K562 (cell line): ENCODE measurements around the gene VPREB3. TPM values are rescaled to one million over a fixed set of nuclear protein-coding genes. Genes with fewer than 3 reads are reported as not detected.

Experiments used
- ATAC-seq: fragments of 200-7000 bp; cut with Tn5 transposase; 3 replicates; pipeline ENCODE4 v1.9.1; 2020; ENCODE audit warnings: moderate library complexity
- BruUV-seq: library from RNA; stranded (reverse); fragments of 400-500 nt; replicated peaks from 2 replicates; lab custom pipeline; 2021; lab: Mats Ljungman, UMichigan
- CTCF ChIA-PET: fragments of 300-600 bp; formaldehyde crosslinking; extraction: SDS; loops from one replicate; lab custom pipeline; 2021; ENCODE audit warnings: low intra/inter-chr PET ratio; lab: Yijun Ruan, JAX
- POLR2A ChIA-PET: fragments of 300-600, 350-650 bp; sonication (Branson Sonifier 250); formaldehyde crosslinking; extraction: SDS; loops from one replicate; lab custom pipeline; 2021; ENCODE audit warnings: antibody characterized with exemption, inconsistent platforms; lab: Yijun Ruan, JAX
- DNase-seq, 4 experiments: peaks; one replicate each; pipeline versions ENCODE4 v3.0.0 to v3.0.0-alpha.2; 2011 to 2018; ENCODE audit warnings: low spot score in 3 of 4, mixed read lengths in 3 of 4; ENCODE audit errors: extremely low read depth in 1 of 4
- FAIRE-seq: peaks from 2 replicates; lab custom pipeline; 2011; peaks lifted over from hg19 to GRCh38; lab: Jason Lieb, UNC
- H2AFZ ChIP-seq: 2 replicates; pipeline ENCODE4 v1.6.0; 2011; ENCODE audit warnings: low read depth, low read length, control low read depth, inconsistent platforms
- H3K27ac ChIP-seq: fragments of 200-600 bp; 3 replicates; pipeline ENCODE4 v1.8.0; 2011; ENCODE audit warnings: low read depth, mild to moderate bottlenecking, control low read depth, inconsistent platforms, low read length, moderate library complexity, mixed read lengths; ENCODE audit errors: extremely low read depth
- H3K27me3 ChIP-seq, 2 experiments: fragments of 300-600 bp in 1 of 2; 2 replicates in 1 of 2; 3 replicates in 1 of 2; pipeline versions ENCODE4 v1.6.0 to v1.8.0; 2011; ENCODE audit warnings: inconsistent platforms in 2 of 2, low read length in 2 of 2, mild to moderate bottlenecking in 1 of 2, mixed read lengths in 1 of 2, moderate library complexity in 1 of 2; ENCODE audit not compliant: control insufficient read depth in 2 of 2, insufficient read depth in 2 of 2
- H3K36me3 ChIP-seq: fragments of 300-600 bp; 3 replicates; pipeline ENCODE4 v1.8.0; 2011; ENCODE audit warnings: mild to moderate bottlenecking, low read length, inconsistent platforms; ENCODE audit not compliant: control insufficient read depth, insufficient read depth
- H3K4me1 ChIP-seq, 2 experiments: fragments of 200-600 bp in 1 of 2; replicated peaks in 1 of 2; 2 replicates in 1 of 2; 3 replicates in 1 of 2; pipeline versions ENCODE4 v1.5.1 to v1.8.0; 2011; ENCODE audit warnings: inconsistent platforms in 2 of 2, low read length in 2 of 2, mild to moderate bottlenecking in 1 of 2, mixed read lengths in 1 of 2, moderate library complexity in 1 of 2; ENCODE audit not compliant: control insufficient read depth in 2 of 2, insufficient read depth in 2 of 2
- H3K4me2 ChIP-seq: 2 replicates; pipeline ENCODE4 v1.6.1; 2011; ENCODE audit warnings: low read length, control low read depth, inconsistent platforms, mixed read lengths; ENCODE audit not compliant: insufficient read depth
- H3K4me3 ChIP-seq: fragments of 200-600 bp; sonication (generic), shearing (Covaris generic); 2 replicates; pipeline ENCODE4 v1.5.1; 2016; ENCODE audit warnings: control low read depth, inconsistent platforms
- H3K79me2 ChIP-seq: fragments of 200-600 bp; 3 replicates; pipeline ENCODE4 v1.8.0; 2011; ENCODE audit warnings: low read length, inconsistent platforms; ENCODE audit not compliant: control insufficient read depth, insufficient read depth
- H3K9ac ChIP-seq, 2 experiments: 2 replicates each; pipeline versions ENCODE4 v1.6.0 to v1.6.1; 2011; ENCODE audit warnings: low read depth in 2 of 2, low read length in 2 of 2, control low read depth in 1 of 2, inconsistent platforms in 1 of 2, mild to moderate bottlenecking in 1 of 2, mixed read lengths in 1 of 2; ENCODE audit not compliant: insufficient read depth in 1 of 2
- H3K9me1 ChIP-seq: one replicate; pipeline ENCODE4 v1.6.0; 2011; ENCODE audit warnings: inconsistent platforms, mild to moderate bottlenecking, low read length, moderate library complexity; ENCODE audit not compliant: control insufficient read depth, insufficient read depth
- H3K9me3 ChIP-seq: replicated peaks from 2 replicates; pipeline ENCODE4 v1.5.1; 2011; ENCODE audit warnings: low read depth, low read length, inconsistent platforms; ENCODE audit not compliant: control insufficient read depth, insufficient read depth
- H4K20me1 ChIP-seq: replicated peaks from 2 replicates; pipeline ENCODE4 v1.6.1; 2011; ENCODE audit warnings: low read length, inconsistent platforms, mixed read lengths; ENCODE audit not compliant: control insufficient read depth, insufficient read depth
- ARID3A ChIP-seq: IDR thresholded peaks from 2 replicates; pipeline ENCODE4 v1.6.1; 2012; ENCODE audit warnings: low read depth, low read length, improper control_type of control experiment, borderline replicate concordance
- CBFA2T2 ChIP-seq: fragments of 450-650 bp; conservative IDR thresholded peaks from 2 replicates; pipeline ENCODE4 v1.6.1; 2017; ENCODE audit warnings: mild to moderate bottlenecking
- CREM ChIP-seq: IDR thresholded peaks from 2 replicates; pipeline ENCODE4 v1.6.1; 2014; ENCODE audit warnings: antibody characterized with exemption, low read depth
- DDX20 ChIP-seq: fragments of 450-650 bp; IDR thresholded peaks from 2 replicates; pipeline ENCODE4 v1.6.1; 2016; ENCODE audit warnings: missing genetic modification characterization, low read depth, mild to moderate bottlenecking, missing compliant biosample characterization, moderate library complexity
- E2F3 ChIP-seq: fragments of 250-450 bp; sonication (Bioruptor Pico); IDR thresholded peaks from 2 replicates; pipeline ENCODE4 v1.4.0; 2020; ENCODE audit warnings: mild to moderate bottlenecking
- E2F4 ChIP-seq: sonication (generic); formaldehyde crosslinking; IDR thresholded peaks from 2 replicates; pipeline ENCODE4 v1.8.0; 2022; ENCODE audit warnings: mild to moderate bottlenecking, low read depth, missing genetic modification reagents
- ETS1 ChIP-seq: conservative IDR thresholded peaks from 2 replicates; pipeline ENCODE4 v1.6.1; 2011; ENCODE audit warnings: low read depth, mild to moderate bottlenecking, low read length; ENCODE audit not compliant: control insufficient read depth
- ETV5 ChIP-seq: sonication (generic); formaldehyde crosslinking; IDR thresholded peaks from 2 replicates; pipeline ENCODE4 v1.4.0; 2020; ENCODE audit warnings: low read depth, mild to moderate bottlenecking, missing genetic modification reagents
- HDGF ChIP-seq: fragments of 450-650 bp; IDR thresholded peaks from 2 replicates; pipeline ENCODE4 v1.6.1; 2016
- PHB2 ChIP-seq: fragments of 450-650 bp; IDR thresholded peaks from 2 replicates; pipeline ENCODE4 v1.6.1; 2017; ENCODE audit warnings: low read depth
- RAD21 ChIP-seq, 2 experiments: fragments of 250-450 bp in 1 of 2; fragments of 450-650 bp in 1 of 2; sonication (Bioruptor Pico) in 1 of 2; formaldehyde crosslinking in 1 of 2; IDR thresholded peaks in 1 of 2; conservative IDR thresholded peaks in 1 of 2; 2 replicates each; pipeline versions ENCODE4 v1.4.0 to v1.8.0; 2020 to 2022; ENCODE audit warnings: mild to moderate bottlenecking in 2 of 2, moderate library complexity in 1 of 2
- RB1 ChIP-seq: fragments of 450-650 bp; IDR thresholded peaks from 2 replicates; pipeline ENCODE4 v1.6.1; 2017; ENCODE audit warnings: low read depth, mild to moderate bottlenecking
- RNF219 ChIP-seq: fragments of 250-450 bp; sonication (Bioruptor Pico); IDR thresholded peaks from 2 replicates; pipeline ENCODE4 v1.5.0; 2022; ENCODE audit warnings: mild to moderate bottlenecking
- SMAD4 ChIP-seq: fragments of 250-450 bp; sonication (Bioruptor Pico); conservative IDR thresholded peaks from 2 replicates; pipeline ENCODE4 v1.8.0; 2021; ENCODE audit warnings: inconsistent platforms, mild to moderate bottlenecking, moderate library complexity
- ZFPM2 ChIP-seq: fragments of 250-450 bp; sonication (Bioruptor Pico); IDR thresholded peaks from 2 replicates; pipeline ENCODE4 v1.5.1; 2022; ENCODE audit warnings: mild to moderate bottlenecking
- ZNF764 ChIP-seq: fragments of 250-450 bp; sonication (Bioruptor Pico); IDR thresholded peaks from 2 replicates; pipeline ENCODE4 v1.4.0; 2020; ENCODE audit warnings: low read depth, mild to moderate bottlenecking, moderate library complexity
- WGBS: fragments of 100-300 bp; shearing (Covaris generic); methylation state at CpG from one replicate; pipeline ENCODE4 v1.1.6; 2016; ENCODE audit warnings: low coverage, mixed read lengths; ENCODE audit not compliant: insufficient coverage; ENCODE audit errors: missing lambda C conversion rate; 5-methylcytosine and 5-hydroxymethylcytosine counted together
- in situ Hi-C: fragments of 300-500 bp; cut with MboI; formaldehyde crosslinking; loops from 4 replicates; pipeline ENCODE4 v1.15.0; 2018; ENCODE audit warnings: inconsistent platforms, mixed read lengths
- intact Hi-C: fragments of 100-400 bp; cut with micrococcal nuclease; formaldehyde crosslinking; loops from 2 replicates; pipeline ENCODE4 v1.14.2; 2022
- polyA plus RNA-seq, 8 experiments: library from polyadenylated mRNA; depleted of rRNA in 4 of 8; stranded (reverse) in 5 of 8; unstranded in 3 of 8; fragments of >200 nt; fragmentation: Nextera tagmentation in 2 of 8; fragmentation: Illumina TruSeq in 1 of 8; extraction: Ambion mirVana in 2 of 8; extraction: Trizol in 1 of 8; gene quantifications; 2 replicates each; pipeline versions ENCODE4 v1.2.1 to v1.2.3, GENCODE V29; 2011 to 2014; ENCODE audit warnings: inconsistent platforms in 1 of 8, missing spikeins in 1 of 8
- total RNA-seq, 7 experiments: library from RNA; depleted of rRNA in 6 of 7; stranded (reverse); fragments of >200 nt in 6 of 7; fragmentation: Illumina TruSeq in 2 of 7; extraction: Trizol in 2 of 7; gene quantifications; 2 replicates each; pipeline versions ENCODE4 v1.2.1 to v1.2.3, GENCODE V29; 2011 to 2021; ENCODE audit warnings: low replicate concordance in 1 of 7

Gene VPREB3
- total and polyA plus RNA-seq, 9 of the 15 experiments (the other 6 are each of a cell fraction or from before 2014, with no cell fraction given), result 0.14 to 0.71 (median 0.20) TPM; not detected in 6

GRCh38 chr22:23709107-23709506, 45.1 kb downstream of the VPREB3 start (continued):
- TF ChIP-seq E2F4 (CRISPR knock-in tag), result no peak
- no peak for TF ChIP-seq RNF219
- no peak for TF ChIP-seq CREM
- no peak for TF ChIP-seq PHB2

GRCh38 chr22:23708270-23708669, 46.0 kb downstream of the VPREB3 start:
- ChIA-PET CTCF (no interaction called here), POLR2A (no interaction called here)
- intact Hi-C loops, result no loop called here
- ATAC-seq (no peak), DNase-seq (no peak), FAIRE-seq (no peak)
- no peaks in the 10 kb centered on the region for H3K27me3 ChIP-seq
- no peaks in the 10 kb centered on the region for H4K20me1 ChIP-seq
- no peak overlapping the region for H3K9ac ChIP-seq
- peaks cover 91% of the 10 kb centered on the region for H3K36me3 ChIP-seq
- BruUV-seq, result no TSS peak
- H3K79me2 ChIP-seq, result peaks cover 4% of the 10 kb centered on the region; the same call in 2 of the 3 replicates
- H3K9me3 ChIP-seq, result no peaks in the 10 kb centered on the region
- in situ Hi-C loops, result no loop called here
- 76% methylated on average over 1 of the region's 1 CpG for WGBS
- H3K4me2 ChIP-seq, result no peak overlapping the region
- no peaks in the 10 kb centered on the region for H3K9me1 ChIP-seq
- no peak overlapping the region for H3K4me3 ChIP-seq
- H3K4me1 ChIP-seq, result no peaks in the 10 kb centered on the region
- no peak overlapping the region for H2AFZ ChIP-seq
- no peak overlapping the region for H3K27ac ChIP-seq
- no peak for TF ChIP-seq E2F3
- TF ChIP-seq RAD21 (CRISPR knock-in tag; conservative IDR thresholded peaks at IDR 0.05 in 1 of 2, IDR thresholded peaks at IDR 0.05 in 1 of 2), result no peak
- TF ChIP-seq SMAD4 (CRISPR knock-in tag), result no peak
- no peak for TF ChIP-seq CBFA2T2
- TF ChIP-seq RB1, result no peak
- no peak for TF ChIP-seq HDGF
- no peak for TF ChIP-seq ETV5
- TF ChIP-seq ETS1, result no peak
- no peak for TF ChIP-seq DDX20 (tag)
- no peak for TF ChIP-seq ARID3A
- no peak for TF ChIP-seq ZNF764 (CRISPR knock-in tag)
- TF ChIP-seq ZFPM2, result no peak
